Activated T-helper 1 cell treated with anti-CD3 and anti-CD28 coated beads, Interleukin-12 subunit alpha, Interleukin-12 subunit beta, Interleukin-2, Interleukin-4 antibody, amounts not matched to agents 30 ng/mL and 10 ng/mL and 1 ng/mL, durations not matched to agents 14 hours and 24 hours and 36 hours (primary cell): ENCODE data around the gene HABP2. TPM values are rescaled to one million over a fixed set of nuclear protein-coding genes. Genes with fewer than 3 reads are reported as not detected.

Experiments
- DNase-seq: peaks from one replicate; pipeline ENCODE4 v3.0.0; 2021; ENCODE audit warnings: low spot score
- H3K27ac Mint-ChIP-seq: one replicate; pipeline ENCODE4 v1.8.0; 2021; ENCODE audit warnings: mild to moderate bottlenecking, mixed read lengths
- H3K27me3 Mint-ChIP-seq: one replicate; pipeline ENCODE4 v1.8.0; 2022; ENCODE audit warnings: mild to moderate bottlenecking, moderate library complexity, mixed read lengths; ENCODE audit not compliant: insufficient read depth
- H3K36me3 Mint-ChIP-seq: one replicate; pipeline ENCODE4 v1.8.0; 2021; ENCODE audit warnings: low read depth, mixed read lengths
- H3K4me1 Mint-ChIP-seq: one replicate; pipeline ENCODE4 v1.8.0; 2021; ENCODE audit warnings: low read depth, mixed read lengths
- H3K4me3 Mint-ChIP-seq: one replicate; pipeline ENCODE4 v1.8.0; 2021; ENCODE audit warnings: mild to moderate bottlenecking, moderate library complexity, mixed read lengths
- H3K9me3 Mint-ChIP-seq: one replicate; pipeline ENCODE4 v1.8.0; 2021; ENCODE audit warnings: mixed read lengths
- intact Hi-C: fragments of 100-400 bp; cut with micrococcal nuclease; formaldehyde crosslinking; loops from one replicate; pipeline ENCODE4 v1.15.1; 2024
- total RNA-seq: library from RNA; stranded (reverse); gene quantifications from 2 replicates; pipeline ENCODE4 v1.2.3, GENCODE V29; 2022

The HABP2 gene
- total RNA-seq, 1 donor from 2014 or later = not detected

GRCh38 chr10:113520261-113520660 is 32.6 kb upstream of the HABP2 start:
- Mint-ChIP-seq H3K27ac (no peak overlapping the region), H3K36me3 (no peaks in the 10 kb centered on the region), H3K4me1 (peaks cover 4% of the 10 kb centered on the region), H3K4me3 (no peak overlapping the region), H3K9me3 (no peaks in the 10 kb centered on the region), H3K27me3 (peaks cover 8% of the 10 kb centered on the region)
- intact Hi-C loops = no loop called here
- DNase-seq = no peak

GRCh38 chr10:113520690-113521474 is 32.0 kb upstream of the HABP2 start:
- Mint-ChIP-seq H3K27ac (no peak overlapping the region), H3K27me3 (peaks cover 8% of the 10 kb centered on the region), H3K36me3 (no peaks in the 10 kb centered on the region), H3K9me3 (no peaks in the 10 kb centered on the region), H3K4me3 (no peak overlapping the region), H3K4me1 (peaks cover 4% of the 10 kb centered on the region)
- DNase-seq = no peak
- intact Hi-C loops = loop anchor here (1.0 kb wide), 1 partner anchor 42 kb away; no protein-coding TSS in a partner anchor

GRCh38 chr10:113521475-113521795 is 31.4 kb upstream of the HABP2 start:
- no peaks in the 10 kb centered on the region for H3K36me3 Mint-ChIP-seq
- no peak overlapping the region for H3K27ac Mint-ChIP-seq
- H3K4me1 Mint-ChIP-seq = peaks cover 4% of the 10 kb centered on the region
- H3K9me3 Mint-ChIP-seq = no peaks in the 10 kb centered on the region
- H3K4me3 Mint-ChIP-seq = no peak overlapping the region
- intact Hi-C loops = loop anchor here (1.0 kb wide), 1 partner anchor 42 kb away; no protein-coding TSS in a partner anchor
- peaks cover 8% of the 10 kb centered on the region for H3K27me3 Mint-ChIP-seq
- no peak for DNase-seq

GRCh38 chr10:113522460-113522859 is 30.4 kb upstream of the HABP2 start:
- Mint-ChIP-seq H3K27me3 (peaks cover 12% of the 10 kb centered on the region), H3K4me3 (no peak overlapping the region), H3K9me3 (no peaks in the 10 kb centered on the region), H3K4me1 (peaks cover 4% of the 10 kb centered on the region), H3K36me3 (no peaks in the 10 kb centered on the region), H3K27ac (no peak overlapping the region)
- intact Hi-C loops = no loop called here
- no peak for DNase-seq

- peaks cover 4% of the 10 kb centered on the region for H3K4me1 Mint-ChIP-seq
- peaks cover 15% of the 10 kb centered on the region for H3K27me3 Mint-ChIP-seq
- no peaks in the 10 kb centered on the region for H3K36me3 Mint-ChIP-seq
- DNase-seq = no peak
- no peak overlapping the region for H3K4me3 Mint-ChIP-seq
- no peaks in the 10 kb centered on the region for H3K9me3 Mint-ChIP-seq
- no peak overlapping the region for H3K27ac Mint-ChIP-seq
- intact Hi-C loops = no loop called here
These were observed 29.8 kb upstream of the HABP2 start for GRCh38 chr10:113523071-113523470.

GRCh38 chr10:113523628-113524027 is 29.2 kb upstream of the HABP2 start:
- no peak overlapping the region for H3K27ac Mint-ChIP-seq
- H3K4me1 Mint-ChIP-seq = peaks cover 4% of the 10 kb centered on the region
- H3K36me3 Mint-ChIP-seq = no peaks in the 10 kb centered on the region
- no peak overlapping the region for H3K4me3 Mint-ChIP-seq
- no peaks in the 10 kb centered on the region for H3K9me3 Mint-ChIP-seq
- no peak for DNase-seq
- peaks cover 15% of the 10 kb centered on the region for H3K27me3 Mint-ChIP-seq
- intact Hi-C loops = no loop called here

- Mint-ChIP-seq H3K4me1 (peaks cover 4% of the 10 kb centered on the region), H3K27ac (no peak overlapping the region), H3K27me3 (peaks cover 15% of the 10 kb centered on the region), H3K4me3 (no peak overlapping the region), H3K9me3 (no peaks in the 10 kb centered on the region), H3K36me3 (no peaks in the 10 kb centered on the region)
- intact Hi-C loops = no loop called here
- no peak for DNase-seq
These were observed 28.7 kb upstream of the HABP2 start for GRCh38 chr10:113524120-113524519.

GRCh38 chr10:113524539-113525490 is 28.0 kb upstream of the HABP2 start:
- Mint-ChIP-seq H3K27me3 (peaks cover 15% of the 10 kb centered on the region), H3K4me3 (no peak overlapping the region), H3K27ac (no peak overlapping the region), H3K9me3 (no peaks in the 10 kb centered on the region), H3K36me3 (no peaks in the 10 kb centered on the region), H3K4me1 (peaks cover 4% of the 10 kb centered on the region)
- intact Hi-C loops = no loop called here
- no peak for DNase-seq

GRCh38 chr10:113525713-113526112 is 27.1 kb upstream of the HABP2 start:
- no peak overlapping the region for H3K27ac Mint-ChIP-seq
- no peaks in the 10 kb centered on the region for H3K9me3 Mint-ChIP-seq
- H3K36me3 Mint-ChIP-seq = no peaks in the 10 kb centered on the region
- H3K27me3 Mint-ChIP-seq = peaks cover 15% of the 10 kb centered on the region
- no peak overlapping the region for H3K4me3 Mint-ChIP-seq
- H3K4me1 Mint-ChIP-seq = peaks cover 4% of the 10 kb centered on the region
- DNase-seq = no peak
- intact Hi-C loops = no loop called here

GRCh38 chr10:113527211-113527906 is 25.5 kb upstream of the HABP2 start:
- Mint-ChIP-seq H3K36me3 (no peaks in the 10 kb centered on the region), H3K9me3 (no peaks in the 10 kb centered on the region), H3K4me3 (no peak overlapping the region), H3K27me3 (peaks cover 17% of the 10 kb centered on the region), H3K4me1 (no peaks in the 10 kb centered on the region), H3K27ac (no peak overlapping the region)
- no peak for DNase-seq
- intact Hi-C loops = no loop called here

- no peak overlapping the region for H3K4me3 Mint-ChIP-seq
- no peak for DNase-seq
- H3K9me3 Mint-ChIP-seq = no peaks in the 10 kb centered on the region
- H3K27me3 Mint-ChIP-seq = peaks cover 13% of the 10 kb centered on the region
- H3K27ac Mint-ChIP-seq = no peak overlapping the region
- no peaks in the 10 kb centered on the region for H3K4me1 Mint-ChIP-seq
- H3K36me3 Mint-ChIP-seq = no peaks in the 10 kb centered on the region
- intact Hi-C loops = no loop called here
These were observed 24.0 kb upstream of the HABP2 start for GRCh38 chr10:113528876-113529275.

GRCh38 chr10:113529575-113529974 is 23.3 kb upstream of the HABP2 start:
- intact Hi-C loops = no loop called here
- no peak for DNase-seq
- peaks cover 10% of the 10 kb centered on the region for H3K27me3 Mint-ChIP-seq
- no peaks in the 10 kb centered on the region for H3K9me3 Mint-ChIP-seq
- no peaks in the 10 kb centered on the region for H3K36me3 Mint-ChIP-seq
- no peak overlapping the region for H3K4me3 Mint-ChIP-seq
- no peak overlapping the region for H3K27ac Mint-ChIP-seq
- H3K4me1 Mint-ChIP-seq = no peaks in the 10 kb centered on the region

- H3K27me3 Mint-ChIP-seq = peaks cover 10% of the 10 kb centered on the region
- no peaks in the 10 kb centered on the region for H3K36me3 Mint-ChIP-seq
- H3K27ac Mint-ChIP-seq = no peak overlapping the region
- no peak for DNase-seq
- H3K4me3 Mint-ChIP-seq = no peak overlapping the region
- intact Hi-C loops = no loop called here
- no peaks in the 10 kb centered on the region for H3K4me1 Mint-ChIP-seq
- no peaks in the 10 kb centered on the region for H3K9me3 Mint-ChIP-seq
These were observed 22.4 kb upstream of the HABP2 start for GRCh38 chr10:113530476-113530875.
